Natural killer cell (primary cell): ENCODE measurements around the gene SCN10A. TPM values are rescaled to one million over a fixed set of nuclear protein-coding genes. Genes with fewer than 3 reads are reported as not detected.

Experiments used
- ATAC-seq, 3 donors: fragments of 150-1000 bp in 2 of 3; fragments of 200-7000 bp in 1 of 3; cut with Tn5 transposase; 1 replicate in 1 of 3; 2 replicates in 2 of 3; pipeline ENCODE4 v1.10.0; 2021; ENCODE audit warnings: mild to moderate bottlenecking in 2 of 3, moderate library complexity in 2 of 3
- DNase-seq, 2 donors: peaks; one replicate each; pipeline versions ENCODE4 v3.0.0 to v3.0.0-alpha.2; 2013 to 2021; ENCODE audit warnings: mixed read lengths in 1 of 2
- H3K27ac ChIP-seq: one replicate; pipeline ENCODE4 v1.5.1; 2013; ENCODE audit warnings: mild to moderate bottlenecking, low read length
- H3K27me3 ChIP-seq: one replicate; pipeline ENCODE4 v1.6.1; 2013; ENCODE audit warnings: low read length; ENCODE audit not compliant: control insufficient read depth, insufficient read depth
- H3K36me3 ChIP-seq: one replicate; pipeline ENCODE4 v1.6.1; 2013; ENCODE audit warnings: low read length; ENCODE audit not compliant: control insufficient read depth, insufficient read depth
- H3K4me1 ChIP-seq: one replicate; pipeline ENCODE4 v1.6.1; 2013; ENCODE audit warnings: low read length; ENCODE audit not compliant: control insufficient read depth, insufficient read depth
- H3K4me3 ChIP-seq: one replicate; pipeline ENCODE4 v1.5.1; 2013; ENCODE audit warnings: low read length
- H3K9me3 ChIP-seq: one replicate; pipeline ENCODE4 v1.6.1; 2013; ENCODE audit warnings: low read length; ENCODE audit not compliant: control insufficient read depth, insufficient read depth
- H3K27ac Mint-ChIP-seq, 2 donors: one replicate each; pipeline ENCODE4 v1.8.0; 2022; ENCODE audit warnings: mild to moderate bottlenecking in 2 of 2, mixed read lengths in 2 of 2, moderate library complexity in 1 of 2
- H3K27me3 Mint-ChIP-seq, 2 donors: one replicate each; pipeline ENCODE4 v1.8.0; 2022; ENCODE audit warnings: low read depth in 2 of 2, mixed read lengths in 2 of 2
- H3K36me3 Mint-ChIP-seq: one replicate; pipeline ENCODE4 v1.8.0; 2022; ENCODE audit warnings: mixed read lengths
- H3K4me1 Mint-ChIP-seq, 2 donors: one replicate each; pipeline ENCODE4 v1.8.0; 2022; ENCODE audit warnings: mixed read lengths in 2 of 2
- H3K4me3 Mint-ChIP-seq: one replicate; pipeline ENCODE4 v1.8.0; 2022; ENCODE audit warnings: mild to moderate bottlenecking, moderate library complexity, mixed read lengths
- H3K9me3 Mint-ChIP-seq, 2 donors: one replicate each; pipeline ENCODE4 v1.8.0; 2022; ENCODE audit warnings: mixed read lengths in 2 of 2
- CTCF ChIP-seq: fragments of 200-600 bp; IDR thresholded peaks from one replicate; pipeline ENCODE4 v1.8.0; 2022; ENCODE audit warnings: antibody characterized with exemption
- WGBS: methylation state at CpG from one replicate; pipeline ENCODE4 v1.1.7; 2013; ENCODE audit warnings: missing lambda C conversion rate; ENCODE audit not compliant: insufficient coverage; 5-methylcytosine and 5-hydroxymethylcytosine counted together
- intact Hi-C: fragments of 100-400 bp; cut with micrococcal nuclease; formaldehyde crosslinking; loops from one replicate; pipeline ENCODE4 v1.14.2; 2022
- total RNA-seq, 4 donors: library from RNA; stranded (reverse); fragments of 120-200 nt in 1 of 4; gene quantifications; one replicate each; pipeline versions ENCODE4 v1.2.3 to v1.2.4, GENCODE V29; 2013 to 2022

SCN10A gene
- total RNA-seq: not detected
- total RNA-seq (2013): not detected

- H3K4me3 ChIP-seq: no peak within 1 kb of the TSS
- WGBS: 85% methylated on average over 7 of the region's 7 CpGs
- Mint-ChIP-seq H3K36me3 (no peaks in the 10 kb centered on the region), H3K9me3 (no peaks in the 10 kb centered on the region), H3K27me3 (peaks cover 7 to 13% of the 10 kb centered on the region in 2 donors), H3K27ac (no peak within 1 kb of the TSS), H3K4me1 (no peaks in the 10 kb centered on the region), H3K4me3 (no peak within 1 kb of the TSS)
- TF ChIP-seq CTCF: no peak
- no peaks in the 10 kb centered on the region for H3K9me3 ChIP-seq
- no peak for DNase-seq
- intact Hi-C loops: no loop called here
- no peaks in the 10 kb centered on the region for H3K27me3 ChIP-seq
- no peaks in the 10 kb centered on the region for H3K36me3 ChIP-seq
- no peak for ATAC-seq
- H3K27ac ChIP-seq: no peak within 1 kb of the TSS
- no peaks in the 10 kb centered on the region for H3K4me1 ChIP-seq
These were observed at the start of gene SCN10A for GRCh38 chr3:38816026-38816425. SCN10A (minus strand) TSS chr3:38816217; CDS start chr3:38794010, 22,207 bp downstream.

- intact Hi-C loops: no loop called here
- Histone ChIP-seq H3K27ac (no peak overlapping the region), H3K9me3 (no peaks in the 10 kb centered on the region), H3K36me3 (no peaks in the 10 kb centered on the region), H3K27me3 (peaks cover 2% of the 10 kb centered on the region), H3K4me3 (no peak overlapping the region), H3K4me1 (no peaks in the 10 kb centered on the region)
- Mint-ChIP-seq H3K27me3 (peaks cover 11 to 12% of the 10 kb centered on the region in 2 donors), H3K4me3 (no peak overlapping the region), H3K4me1 (no peaks in the 10 kb centered on the region), H3K9me3 (no peaks in the 10 kb centered on the region), H3K27ac (no peak overlapping the region), H3K36me3 (no peaks in the 10 kb centered on the region)
- no peak for TF ChIP-seq CTCF
- ATAC-seq: no peak
- no peak for DNase-seq
These were observed 37.0 kb upstream of the SCN10A start for GRCh38 chr3:38853011-38853410.

- no peaks in the 10 kb centered on the region for H3K9me3 ChIP-seq
- Mint-ChIP-seq H3K4me3 (no peak overlapping the region), H3K36me3 (no peaks in the 10 kb centered on the region), H3K27me3 (peaks cover 17 to 41% of the 10 kb centered on the region in 2 donors), H3K9me3 (no peaks in the 10 kb centered on the region), H3K27ac (no peak overlapping the region), H3K4me1 (no peaks in the 10 kb centered on the region)
- ATAC-seq (no peak), DNase-seq (peak in 1 of 2 donors; percentile 13)
- 61% methylated on average over 2 of the region's 2 CpGs for WGBS
- no peak overlapping the region for H3K27ac ChIP-seq
- H3K36me3 ChIP-seq: no peaks in the 10 kb centered on the region
- H3K4me1 ChIP-seq: no peaks in the 10 kb centered on the region
- no peaks in the 10 kb centered on the region for H3K27me3 ChIP-seq
- intact Hi-C loops: loop anchor here (10.0 kb wide), 1 partner anchor 319 kb away; no protein-coding TSS in a partner anchor
- no peak overlapping the region for H3K4me3 ChIP-seq
- no peak for TF ChIP-seq CTCF
These were observed 27.9 kb upstream of the SCN10A start for GRCh38 chr3:38843898-38844297.

DNA sequence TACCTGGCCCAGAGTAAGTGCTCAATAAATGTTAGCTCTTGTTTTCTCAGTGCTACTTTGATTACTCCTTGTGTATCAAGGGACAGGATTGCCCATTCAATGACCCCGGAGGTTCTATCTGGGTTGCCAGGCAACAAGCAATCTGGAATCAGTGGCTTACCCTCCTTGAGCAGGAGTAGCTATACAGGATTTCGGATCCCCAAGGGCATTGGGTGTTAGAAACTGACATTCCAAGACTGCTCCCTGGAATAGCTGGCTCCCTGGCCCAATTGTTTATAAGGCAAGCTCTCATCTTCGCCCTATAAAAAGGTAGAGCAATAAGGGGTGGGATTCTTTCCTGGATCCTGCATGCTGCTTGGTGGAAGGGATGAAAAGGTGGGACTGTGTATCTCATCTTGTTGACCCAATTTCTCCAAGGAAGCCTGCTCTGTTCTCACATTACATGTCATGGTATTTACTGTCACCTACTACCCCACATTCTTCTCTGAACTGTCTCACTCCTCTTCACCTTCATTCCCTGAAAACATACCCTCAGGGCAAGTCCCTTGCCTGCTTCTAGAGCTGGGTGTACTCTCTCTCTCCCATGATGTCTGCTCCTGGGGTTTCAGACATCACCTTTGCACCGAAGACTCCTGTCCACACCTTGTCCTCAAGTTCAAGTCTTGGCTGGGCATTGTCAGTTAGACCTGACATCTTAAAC is 26.4 kb upstream of the SCN10A start:
- H3K4me1 Mint-ChIP-seq: no peaks in the 10 kb centered on the region
- 76% methylated on average over 4 of the region's 4 CpGs for WGBS

More for the DNA sequence above, 26.4 kb upstream of the SCN10A start:
- Mint-ChIP-seq H3K9me3 (no peaks in the 10 kb centered on the region), H3K27me3 (peaks cover 17 to 42% of the 10 kb centered on the region in 2 donors), H3K36me3 (no peaks in the 10 kb centered on the region), H3K4me3 (no peak overlapping the region), H3K27ac (no peak overlapping the region)
- Histone ChIP-seq H3K27ac (no peak overlapping the region), H3K4me3 (no peak overlapping the region), H3K36me3 (no peaks in the 10 kb centered on the region), H3K4me1 (no peaks in the 10 kb centered on the region), H3K9me3 (no peaks in the 10 kb centered on the region), H3K27me3 (no peaks in the 10 kb centered on the region)
- no peak for TF ChIP-seq CTCF
- intact Hi-C loops: loop anchor here (10.0 kb wide), 1 partner anchor 318 kb away; no protein-coding TSS in a partner anchor
- ATAC-seq: no peak
- DNase-seq: no peak
